Thoracic aorta (tissue), 2 donors: ENCODE results near the gene SNCA. TPM values are rescaled to one million over a fixed set of nuclear protein-coding genes. Genes with fewer than 3 reads are reported as not detected.

Experiments
- ATAC-seq: fragments of 150-250 bp; one replicate; pipeline ENCODE4 v1.8.0; 2017; ENCODE audit warnings: low read depth; ENCODE audit not compliant: insufficient number of reproducible peaks, low FRiP score
- DNase-seq: peaks from one replicate; pipeline ENCODE4 v3.0.0-alpha.2; 2020; ENCODE audit warnings: low spot score
- H3K27ac ChIP-seq, 2 donors: fragments of 200-600 bp; sonication (generic); 1 replicate in 1 of 2; 2 replicates in 1 of 2; pipeline ENCODE4 v1.5.1; 2016; ENCODE audit warnings: mild to moderate bottlenecking in 2 of 2, moderate library complexity in 2 of 2
- H3K27me3 ChIP-seq: fragments of 200-600 bp; sonication (generic); replicated peaks from 2 replicates; pipeline ENCODE4 v1.6.0; 2016; ENCODE audit warnings: mild to moderate bottlenecking; ENCODE audit not compliant: insufficient read depth
- H3K36me3 ChIP-seq: fragments of 200-600 bp; sonication (generic); one replicate; pipeline ENCODE4 v1.5.1; 2016
- H3K4me1 ChIP-seq, 2 donors: fragments of 200-600 bp; sonication (generic); 1 replicate in 1 of 2; 2 replicates in 1 of 2; pipeline versions ENCODE4 v1.5.1 to v1.6.0; 2016; ENCODE audit warnings: low read depth in 2 of 2, mild to moderate bottlenecking in 1 of 2; ENCODE audit not compliant: control insufficient read depth in 1 of 2
- H3K4me3 ChIP-seq: fragments of 200-600 bp; sonication (generic); 2 replicates; pipeline ENCODE4 v1.5.1; 2016; ENCODE audit warnings: mild to moderate bottlenecking
- H3K9me3 ChIP-seq: fragments of 200-600 bp; sonication (generic); 2 replicates; pipeline ENCODE4 v1.5.1; 2016
- CTCF ChIP-seq: fragments of 200-600 bp; sonication (generic); IDR thresholded peaks from one replicate; pipeline ENCODE4 v1.5.1; 2019; ENCODE audit warnings: antibody characterized with exemption
- total RNA-seq, 2 donors: library from RNA; depleted of rRNA; stranded (reverse); fragments of >200 nt; gene quantifications; one replicate each; pipeline versions ENCODE4 v1.1.0 to v1.2.3, GENCODE V29; 2016

Gene SNCA
- total RNA-seq, 2 donors from 2014 or later, result 1.5 to 14.3 TPM

GRCh38 chr4:89685690-89686089 is 151.3 kb downstream of the SNCA start:
- H3K36me3 ChIP-seq, result no peaks in the 10 kb centered on the region
- no peak for TF ChIP-seq CTCF
- no peak overlapping the region for H3K4me3 ChIP-seq
- no peak overlapping the region for H3K27ac ChIP-seq
- no peaks in the 10 kb centered on the region for H3K9me3 ChIP-seq
- DNase-seq (no peak), ATAC-seq (no peak)
- H3K27me3 ChIP-seq, result no peaks in the 10 kb centered on the region
- H3K4me1 ChIP-seq, result no peaks in the 10 kb centered on the region

GRCh38 chr4:89685277-89685676 is 151.7 kb downstream of the SNCA start:
- no peaks in the 10 kb centered on the region for H3K36me3 ChIP-seq
- no peak for TF ChIP-seq CTCF
- no peak for DNase-seq
- H3K27me3 ChIP-seq, result no peaks in the 10 kb centered on the region
- no peaks in the 10 kb centered on the region for H3K4me1 ChIP-seq
- no peak overlapping the region for H3K27ac ChIP-seq
- no peak overlapping the region for H3K4me3 ChIP-seq
- H3K9me3 ChIP-seq, result no peaks in the 10 kb centered on the region
- ATAC-seq, result no peak

GRCh38 chr4:89684536-89684935 is 152.4 kb downstream of the SNCA start:
- H3K4me1 ChIP-seq, result no peaks in the 10 kb centered on the region
- ATAC-seq (no peak), DNase-seq (no peak)
- no peaks in the 10 kb centered on the region for H3K27me3 ChIP-seq
- H3K4me3 ChIP-seq, result no peak overlapping the region
- no peak for TF ChIP-seq CTCF
- H3K9me3 ChIP-seq, result no peaks in the 10 kb centered on the region
- H3K27ac ChIP-seq, result no peak overlapping the region
- no peaks in the 10 kb centered on the region for H3K36me3 ChIP-seq

- H3K27ac ChIP-seq, result no peak overlapping the region
- ATAC-seq (no peak), DNase-seq (no peak)
- H3K36me3 ChIP-seq, result no peaks in the 10 kb centered on the region
- H3K4me1 ChIP-seq, result no peaks in the 10 kb centered on the region
- TF ChIP-seq CTCF, result no peak
- no peak overlapping the region for H3K4me3 ChIP-seq
- no peaks in the 10 kb centered on the region for H3K27me3 ChIP-seq
- no peaks in the 10 kb centered on the region for H3K9me3 ChIP-seq
Measured at GRCh38 chr4:89682808-89683207, 154.2 kb downstream of the SNCA start.

- Histone ChIP-seq H3K4me1 (no peaks in the 10 kb centered on the region), H3K9me3 (no peaks in the 10 kb centered on the region), H3K4me3 (no peak overlapping the region), H3K36me3 (no peaks in the 10 kb centered on the region), H3K27ac (no peak overlapping the region), H3K27me3 (no peaks in the 10 kb centered on the region)
- DNase-seq (no peak), ATAC-seq (no peak)
- no peak for TF ChIP-seq CTCF
Measured at GRCh38 chr4:89681671-89682070, 155.3 kb downstream of the SNCA start.
